Amygdala (tissue), 56 donors: ENCODE measurements around the gene TOX2.

Source experiments
- DNase-seq, 56 donors: peaks; one replicate each; lab custom pipeline; 2025; lab: John Stamatoyannopoulos, UW

Gene TOX2

DNA sequence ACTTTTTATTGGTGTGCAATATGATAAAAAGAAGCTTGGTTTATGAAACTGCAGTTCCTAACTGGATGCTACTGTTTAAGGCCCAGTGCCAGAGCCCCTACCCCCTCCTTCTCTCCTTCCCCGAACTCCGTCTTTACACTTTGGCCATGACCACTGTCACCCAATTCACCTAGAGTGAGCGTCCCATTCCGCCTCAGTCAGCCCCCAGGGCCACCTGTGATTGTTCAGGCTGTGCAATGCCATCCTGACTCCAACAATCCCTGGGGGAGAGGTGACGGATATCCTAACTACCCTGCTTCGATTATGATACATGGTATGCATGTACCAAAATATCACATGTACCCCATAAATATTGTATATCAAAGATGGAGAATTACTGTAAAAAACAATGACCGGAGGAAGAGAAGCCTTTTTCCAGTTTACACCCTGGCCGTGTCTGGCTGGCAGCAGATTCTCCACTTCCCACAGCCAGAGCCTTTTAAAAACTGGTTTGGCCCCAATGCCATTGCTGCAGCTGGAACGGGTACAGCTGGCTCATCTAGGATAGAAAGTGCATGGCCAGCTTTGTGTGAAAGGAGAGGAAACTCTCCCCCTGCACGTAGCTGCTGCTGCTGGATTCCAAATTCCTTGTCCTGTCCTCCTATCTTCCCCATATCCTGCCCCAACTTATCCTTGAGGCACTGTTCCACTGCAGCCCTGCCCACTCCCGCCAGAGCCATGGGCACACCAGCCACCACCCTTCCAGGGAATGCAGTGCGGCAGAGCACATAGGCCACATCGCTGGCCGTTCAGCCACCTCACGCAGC lies 172.6 kb downstream of the TOX2 start:
- DNase-seq: peak in 5 of 56 donors; percentile 10 to 36 (median 19)

DNA sequence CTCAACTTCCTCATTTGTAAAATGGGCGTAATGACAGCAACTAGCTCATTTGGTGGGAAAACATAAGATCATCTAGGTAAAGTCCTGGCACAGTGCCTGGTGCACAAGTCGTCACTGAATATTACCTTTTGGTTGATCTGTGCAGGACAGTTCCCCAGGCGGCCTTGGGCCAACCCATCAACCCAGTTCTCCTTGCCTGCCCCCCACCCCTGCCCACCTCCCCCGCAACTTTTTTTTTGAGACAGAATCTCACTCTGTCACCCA lies 173.1 kb downstream of the TOX2 start:
- no peak for DNase-seq

DNA sequence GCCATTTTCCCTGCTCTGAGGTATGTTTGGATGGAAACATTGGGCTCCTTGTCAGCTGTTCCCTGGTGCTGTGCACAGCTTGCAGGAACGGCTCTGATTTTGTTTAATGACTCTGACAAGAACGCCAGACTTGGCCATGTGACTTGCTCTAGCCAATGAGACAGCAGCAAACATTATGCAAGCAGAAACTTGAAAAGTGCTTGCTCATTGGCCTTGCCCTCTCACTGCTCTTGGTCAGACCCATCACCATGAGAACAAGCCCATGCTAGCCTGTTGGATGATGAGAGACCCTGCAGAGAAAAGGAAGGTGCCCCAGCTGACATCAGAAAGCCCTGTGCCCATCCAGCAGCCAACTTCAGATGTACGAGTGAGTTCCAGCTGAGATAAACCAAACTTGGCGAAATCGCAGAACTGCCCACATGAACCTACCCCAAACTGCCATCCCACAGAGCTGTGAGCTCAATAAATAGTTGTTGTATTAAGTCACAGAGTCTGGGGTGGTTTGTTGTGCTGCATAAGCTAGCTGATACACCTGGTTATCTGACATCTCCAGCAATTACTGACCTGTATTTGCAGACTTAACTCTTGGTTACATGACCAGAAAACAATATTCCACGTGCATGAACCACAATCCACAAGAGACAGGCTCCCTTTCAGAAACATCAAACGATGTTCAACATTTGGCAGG lies 175.5 kb downstream of the TOX2 start:
- no peak for DNase-seq

DNA sequence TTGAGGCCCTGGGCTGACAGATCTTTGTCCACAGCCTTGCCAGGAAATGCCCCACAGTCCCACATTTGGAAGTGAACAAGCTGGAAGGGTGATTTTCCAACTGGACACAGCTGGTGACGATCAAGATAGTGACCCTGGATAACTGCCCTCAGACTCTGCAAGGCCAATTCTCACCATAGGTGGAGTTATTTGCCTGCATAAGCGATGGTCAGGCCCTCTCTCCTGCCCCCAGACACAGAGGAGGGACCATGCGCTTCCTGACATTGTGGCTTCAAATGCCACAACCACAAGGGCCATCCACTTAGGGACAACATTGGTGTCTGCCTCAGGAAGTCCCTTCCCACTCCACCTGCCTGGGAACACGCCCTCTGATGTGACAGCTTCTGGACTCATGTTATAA lies 176.4 kb downstream of the TOX2 start:
- DNase-seq: no peak

DNA sequence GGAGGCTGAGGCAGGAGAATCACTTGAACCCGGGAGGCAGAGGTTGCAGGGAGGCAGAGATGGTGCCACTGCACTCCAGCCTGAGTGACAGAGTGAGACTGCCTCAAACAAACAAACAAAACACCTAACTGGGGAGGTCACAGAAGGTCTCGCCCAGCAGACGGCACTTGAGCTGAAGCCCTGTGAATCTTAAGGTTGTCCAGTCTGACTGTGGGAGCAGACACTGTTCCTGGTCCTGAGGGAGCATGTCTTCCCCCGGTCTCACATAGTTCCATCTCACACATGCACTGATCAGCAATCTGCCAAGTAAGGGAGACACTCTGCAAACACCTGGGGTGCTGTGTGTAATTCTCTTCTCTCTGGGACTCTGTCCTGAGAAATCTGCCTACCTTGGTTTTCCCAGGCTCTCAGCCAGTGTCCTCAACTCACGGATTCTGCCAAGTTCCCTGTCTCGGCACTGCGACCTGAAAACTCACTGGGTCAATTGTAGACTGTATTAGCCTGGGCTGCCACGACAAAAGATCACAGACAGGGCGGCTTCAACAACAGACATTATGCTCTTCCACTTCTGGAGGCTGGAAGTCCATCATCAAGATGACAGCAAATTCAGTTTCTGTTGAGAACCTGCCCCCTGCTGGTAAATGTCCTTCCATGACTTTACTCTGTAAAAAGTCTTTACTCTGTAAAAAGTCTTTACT lies 178.0 kb downstream of the TOX2 start:
- DNase-seq: peak in 3 of 56 donors; percentile 13 to 16 (median 13)

DNA sequence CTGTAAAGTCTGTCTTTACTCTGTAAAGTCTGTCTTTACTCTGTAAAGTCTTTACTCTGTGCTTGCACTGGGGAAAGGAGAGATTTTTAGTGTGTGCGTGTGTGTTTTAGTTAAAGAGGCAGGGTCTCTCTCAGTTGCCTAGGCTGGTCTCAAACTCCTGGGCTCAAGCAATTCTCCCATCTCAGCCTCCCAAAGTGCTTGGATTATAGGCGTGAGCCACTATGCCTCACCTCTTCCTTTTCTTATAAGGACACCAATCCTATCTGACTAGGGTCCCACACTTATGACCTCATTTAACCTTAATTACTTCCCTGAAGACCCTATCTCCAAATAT lies 178.6 kb downstream of the TOX2 start:
- no peak for DNase-seq

DNA sequence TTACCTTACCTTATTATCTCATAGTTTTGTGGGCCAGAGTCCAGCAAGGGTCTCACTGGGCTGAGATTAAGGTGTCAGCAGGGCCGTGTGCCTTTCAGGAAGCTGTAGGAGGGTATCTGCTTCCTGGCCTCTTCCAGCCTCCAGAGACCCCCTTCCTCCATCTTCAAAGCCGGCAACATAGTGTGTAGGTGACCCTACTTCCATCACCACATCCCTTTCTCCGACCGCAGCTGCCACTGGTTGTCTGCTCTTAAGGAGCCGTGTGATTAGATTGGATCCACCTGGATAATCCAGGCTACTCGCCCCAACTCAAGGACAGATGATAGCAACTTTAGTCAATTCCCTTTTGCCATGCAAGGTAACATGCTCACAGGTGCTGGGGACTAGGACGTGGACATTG lies 181.2 kb downstream of the TOX2 start:
- no peak for DNase-seq

DNA sequence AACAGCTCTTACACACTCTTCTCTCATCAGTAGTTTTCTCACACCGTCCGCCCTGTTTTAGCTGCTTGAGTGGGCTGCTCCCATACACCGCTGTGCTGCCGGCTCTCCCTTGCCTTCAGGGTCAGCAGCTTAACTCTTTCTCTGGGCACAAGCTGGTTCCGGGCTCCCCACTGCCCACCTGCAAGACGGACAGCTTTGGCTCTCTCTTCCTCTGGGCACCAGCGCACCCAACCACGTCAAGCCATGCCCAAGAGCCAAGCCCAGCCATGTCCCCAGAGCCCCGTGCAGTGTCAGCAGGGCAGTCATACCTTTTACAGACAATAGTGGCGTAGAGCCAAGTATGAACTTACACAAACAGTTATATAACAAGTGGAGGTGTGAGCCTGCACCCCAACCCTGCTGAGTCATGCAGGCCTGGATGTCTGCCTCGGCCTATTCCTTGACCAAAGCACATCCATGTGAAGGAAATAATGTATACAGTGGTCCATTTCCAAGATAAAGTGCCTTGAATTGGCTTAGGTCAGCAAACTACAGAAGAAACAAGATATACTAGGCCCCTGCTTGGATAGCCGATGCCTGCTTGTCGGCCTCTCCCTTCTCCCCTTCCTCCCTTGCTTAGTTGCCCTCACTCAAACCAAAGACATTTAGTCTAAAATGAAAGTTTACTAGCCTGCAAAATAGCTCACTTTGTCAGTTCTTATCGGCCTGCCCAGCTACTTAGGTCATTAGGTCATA lies 183.0 kb downstream of the TOX2 start:
- DNase-seq: no peak

DNA sequence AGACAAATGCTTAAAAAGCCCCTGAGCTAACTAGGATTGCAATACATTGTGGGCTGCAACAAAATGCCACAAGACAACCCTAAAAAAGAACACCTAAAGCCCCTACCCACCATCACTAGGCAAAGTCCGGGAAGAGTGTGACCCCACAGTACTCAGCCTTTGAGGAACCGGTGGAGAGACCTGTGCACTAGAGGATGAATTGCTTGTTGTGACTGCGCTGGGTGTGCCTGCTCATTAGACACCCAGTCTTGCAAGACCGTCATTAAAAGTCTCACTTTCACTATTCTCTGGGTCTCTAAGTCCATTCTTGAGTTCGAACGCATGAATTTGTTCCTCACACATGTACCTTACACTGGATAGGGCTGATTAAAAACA lies 183.6 kb downstream of the TOX2 start:
- DNase-seq: no peak

DNA sequence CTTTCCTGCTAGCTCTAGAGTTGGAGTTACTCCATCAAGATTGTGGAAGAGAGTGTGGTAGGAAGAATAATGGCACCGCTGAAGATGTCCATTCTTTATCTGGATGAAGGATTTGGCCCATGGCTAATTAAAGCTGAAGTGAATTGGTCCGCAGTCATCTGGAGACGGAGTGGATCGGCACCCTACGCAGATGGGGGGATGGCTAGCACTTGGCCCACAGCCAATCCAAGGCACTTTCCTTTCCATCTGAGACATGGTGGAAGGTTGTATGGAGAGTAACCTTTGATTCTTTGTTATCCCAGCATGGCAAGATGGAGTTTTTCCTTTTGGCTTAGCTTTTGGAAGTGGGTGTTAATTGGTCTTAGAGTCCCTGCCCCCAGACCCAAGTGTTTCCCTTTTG lies 184.0 kb downstream of the TOX2 start:
- DNase-seq: no peak

DNA sequence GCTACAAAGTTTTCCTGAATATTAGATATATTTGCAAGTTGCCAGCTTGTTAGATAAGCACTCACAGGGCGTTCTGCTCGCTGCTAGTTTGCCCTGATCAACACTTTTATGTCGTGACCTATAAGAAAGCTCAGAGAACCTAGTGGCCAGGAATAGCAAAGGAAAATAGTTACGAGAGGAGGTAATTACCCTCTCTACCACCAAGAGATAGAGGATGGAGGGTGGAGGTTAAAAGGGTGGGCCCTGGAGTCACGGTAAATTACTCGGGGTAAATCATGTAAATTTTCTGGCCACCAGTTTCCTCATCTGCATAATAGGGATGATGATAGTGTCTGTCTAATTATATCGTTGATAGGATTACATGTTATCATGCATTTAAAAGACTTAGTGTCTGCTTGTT lies 185.2 kb downstream of the TOX2 start:
- DNase-seq: no peak

DNA sequence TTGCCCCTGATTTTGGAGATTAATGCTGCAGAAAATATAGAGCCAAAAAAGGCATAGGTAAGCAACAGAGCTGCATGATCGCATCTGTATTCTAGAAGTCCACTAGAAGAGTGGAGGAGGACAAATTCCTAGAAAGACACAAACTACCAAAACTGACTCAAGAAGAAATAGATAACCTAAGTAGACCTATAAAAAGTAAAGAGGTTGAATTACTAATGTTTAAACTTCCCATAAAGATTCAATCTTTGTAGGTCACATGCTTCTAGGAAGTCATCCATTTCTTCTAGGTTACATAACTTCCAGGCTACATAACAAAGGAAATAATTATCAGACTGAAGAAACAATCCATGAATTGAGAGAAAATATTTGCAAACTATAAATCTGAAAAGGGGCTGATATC lies 187.9 kb downstream of the TOX2 start:
- no peak for DNase-seq

DNA sequence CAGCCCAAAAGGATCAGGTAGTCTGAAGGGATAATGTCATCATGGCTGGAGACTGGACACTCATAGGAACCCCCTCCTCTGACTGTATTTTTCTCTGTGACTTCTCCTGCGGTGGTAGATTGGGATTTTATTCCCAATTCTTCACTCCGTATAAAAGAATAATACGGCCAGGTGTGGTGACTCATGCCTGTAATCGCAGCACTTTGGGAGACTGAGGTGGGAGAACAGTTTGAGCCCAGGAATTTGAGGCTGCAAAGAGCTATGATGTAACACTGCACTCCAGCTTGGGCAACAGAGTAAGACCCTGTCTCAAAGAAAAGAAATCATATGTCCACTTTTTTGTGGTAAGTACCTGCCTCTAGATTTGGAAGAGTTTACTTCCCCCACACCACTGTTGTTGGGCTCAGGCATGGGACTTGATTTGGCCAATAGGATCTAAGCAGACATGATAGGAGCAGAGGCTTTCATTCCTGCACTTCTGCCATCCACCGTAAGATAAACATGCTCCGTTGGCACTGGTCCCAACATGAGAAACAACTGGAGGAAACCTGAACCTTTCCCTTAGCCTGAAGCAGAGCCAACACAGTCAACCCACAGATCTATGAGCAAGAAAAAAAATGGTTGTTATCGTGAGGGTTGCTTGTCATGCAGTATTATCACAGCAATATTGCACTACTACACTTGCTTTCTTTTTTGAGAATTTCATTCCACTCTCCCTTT lies 190.3 kb downstream of the TOX2 start:
- no peak for DNase-seq

DNA sequence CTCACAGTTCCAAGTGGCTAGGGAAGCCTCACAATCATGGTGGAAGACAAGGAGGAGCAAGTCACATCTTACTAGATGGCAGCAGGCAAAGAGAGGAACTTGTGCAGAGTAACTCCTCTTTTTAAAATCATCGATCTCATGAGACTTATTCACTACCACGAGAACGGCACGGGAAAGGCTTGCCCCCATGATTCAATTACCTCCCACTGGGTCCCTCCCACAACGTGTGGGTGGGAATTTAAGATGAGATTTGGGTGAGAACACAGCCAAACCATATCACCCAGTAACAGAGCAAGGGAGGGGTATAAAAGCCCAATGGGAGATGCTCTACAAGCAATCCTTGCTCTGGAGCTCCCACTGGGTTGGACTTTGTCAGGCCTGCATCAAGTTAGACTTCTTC lies 192.0 kb downstream of the TOX2 start:
- DNase-seq: no peak

DNA sequence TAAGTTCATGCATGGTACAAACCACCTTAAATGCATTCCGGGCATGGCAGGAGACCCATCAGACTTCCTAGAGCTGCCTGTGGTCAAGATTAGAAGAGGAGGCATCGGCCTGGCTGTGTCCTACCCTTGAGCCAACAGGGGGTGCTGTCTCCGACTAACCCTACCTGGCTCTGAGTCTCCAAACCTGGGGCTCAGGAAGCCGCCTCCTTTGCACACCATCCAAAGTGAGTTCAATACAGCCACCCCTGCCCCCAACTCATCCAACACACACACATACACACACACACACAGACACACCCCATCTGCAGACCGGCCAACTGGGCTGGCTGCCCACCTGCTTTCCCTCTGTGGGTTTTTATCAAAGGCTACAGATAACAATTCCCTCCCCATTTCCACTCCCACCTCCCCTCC lies 195.3 kb downstream of the TOX2 start:
- DNase-seq: no peak

DNA sequence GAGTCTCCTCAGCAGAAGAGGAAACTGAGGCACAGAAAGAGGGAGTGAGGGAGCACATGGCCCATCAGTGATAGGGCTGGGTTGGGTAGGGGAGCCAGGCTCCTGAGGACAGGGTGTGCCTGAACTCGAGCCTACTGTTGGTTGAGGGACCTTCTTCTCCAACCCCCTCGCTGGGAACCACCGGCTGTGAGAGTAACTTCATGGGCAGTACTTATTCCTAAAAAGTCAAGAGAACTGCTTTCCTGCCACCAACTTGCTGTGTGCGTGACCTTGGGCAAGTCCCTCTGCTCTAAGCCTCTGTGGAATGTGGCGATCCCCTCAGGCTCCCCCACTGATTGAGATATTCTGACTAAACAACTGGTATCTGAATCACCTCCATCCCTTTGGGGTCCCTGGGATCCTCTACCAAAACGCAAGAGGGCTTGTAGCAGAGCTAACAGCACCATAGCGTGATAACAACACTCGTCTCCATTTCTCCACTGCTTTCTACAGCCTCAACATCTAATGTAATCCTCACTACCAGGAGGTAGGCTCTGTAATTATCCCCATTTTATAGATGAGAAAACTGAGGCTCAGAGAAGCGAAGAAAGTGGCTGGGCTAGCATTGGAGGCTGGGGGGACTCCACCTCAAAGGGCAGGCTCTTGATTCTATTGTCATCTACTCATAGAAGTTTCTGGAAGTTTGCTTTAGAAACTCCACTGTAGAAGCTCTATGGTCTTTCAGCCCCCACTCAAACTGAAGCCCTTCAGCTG lies 196.3 kb downstream of the TOX2 start:
- no peak for DNase-seq

DNA sequence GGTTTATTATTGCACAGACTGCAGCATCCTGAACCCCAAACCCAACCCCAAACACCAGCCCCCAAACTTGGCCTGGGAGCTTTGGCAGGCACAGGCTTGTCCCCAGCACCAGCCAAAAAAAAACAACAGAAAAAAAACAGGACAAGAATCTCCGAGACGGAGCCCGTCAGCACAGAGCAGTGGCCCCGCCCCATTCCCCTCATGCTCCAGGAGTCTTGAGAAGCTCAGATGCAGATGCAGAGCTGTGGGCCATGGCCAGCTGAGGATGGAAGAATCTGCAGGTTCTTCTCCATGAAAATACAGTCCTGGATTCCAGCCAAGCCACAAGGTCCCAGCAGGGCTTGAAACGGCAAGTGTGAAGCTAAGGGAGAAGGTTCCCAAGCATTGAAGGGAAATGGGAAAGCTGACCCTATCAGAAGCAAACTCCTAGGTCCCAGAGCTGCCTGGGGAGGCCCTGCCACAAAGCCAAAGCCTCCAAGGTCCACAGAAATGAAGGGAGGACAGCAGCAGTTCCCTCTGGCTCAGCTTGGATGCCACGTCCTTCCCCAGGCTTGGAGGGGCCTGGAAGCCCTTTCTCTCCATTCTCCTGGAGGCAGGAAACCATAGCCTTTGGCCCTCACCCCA lies 197.2 kb downstream of the TOX2 start:
- peak in 1 of 56 donors; percentile 10 for DNase-seq

DNA sequence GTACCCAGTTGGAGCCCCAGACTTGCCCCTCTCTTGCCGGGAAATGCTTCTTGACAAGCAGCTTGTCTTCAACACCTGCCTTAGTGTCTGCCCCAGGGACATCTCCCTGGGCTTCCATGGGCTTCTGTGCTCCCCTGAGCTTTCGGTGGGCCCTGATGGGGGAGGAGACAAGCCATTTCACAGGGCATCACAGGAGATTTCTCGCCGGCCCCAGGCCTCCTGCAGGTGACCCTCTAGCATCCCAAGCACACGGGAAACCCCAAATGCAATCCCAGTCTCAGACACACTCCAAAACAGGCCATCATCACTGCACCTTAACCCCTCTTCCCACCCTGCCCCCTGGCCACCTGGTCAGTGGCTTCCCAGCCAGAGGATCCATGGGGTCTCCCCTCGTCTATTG lies 197.8 kb downstream of the TOX2 start:
- DNase-seq: no peak

DNA sequence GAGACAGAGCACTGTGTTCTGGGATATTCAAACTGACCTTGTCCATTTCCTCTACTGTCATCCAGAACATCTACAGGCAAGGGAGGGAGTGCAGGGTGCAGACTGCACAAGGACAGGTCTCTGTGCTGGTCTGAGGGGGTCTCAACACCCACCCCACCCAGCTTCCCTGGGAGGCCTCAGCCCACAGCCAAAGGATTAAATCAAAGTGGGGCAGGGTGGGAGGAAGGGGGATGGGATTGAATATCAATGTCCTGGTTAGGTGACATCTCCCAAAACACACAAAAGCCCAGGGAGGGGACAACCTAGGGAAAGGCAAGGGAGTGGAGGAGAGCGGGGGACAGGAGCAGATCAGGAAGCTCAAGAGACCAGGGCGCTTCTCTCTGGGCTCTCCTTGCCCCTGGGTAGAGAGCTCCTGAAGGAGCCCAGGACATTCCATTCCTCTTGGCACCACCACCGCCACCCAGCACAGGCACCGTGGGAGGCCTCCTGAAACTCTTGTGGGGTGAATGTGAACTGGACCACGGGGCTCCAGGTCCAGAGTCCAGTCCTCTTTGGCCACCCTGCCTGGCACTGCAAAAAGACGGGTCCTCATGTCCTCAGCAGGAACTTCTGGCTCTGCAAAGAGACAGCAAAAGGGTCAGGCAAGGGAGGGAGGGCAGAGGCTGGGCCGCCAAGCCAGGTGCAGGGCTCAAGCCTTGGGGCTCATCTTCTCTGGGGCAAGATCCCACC lies 198.4 kb downstream of the TOX2 start:
- no peak for DNase-seq
